OCI-M2 (cell line): ENCODE results near the gene WBP2.

Experiments used
- DNase-seq: peaks from one replicate; lab custom pipeline; 2025; ENCODE audit not compliant: unreplicated experiment; lab: John Stamatoyannopoulos, UW

WBP2 gene

DNA sequence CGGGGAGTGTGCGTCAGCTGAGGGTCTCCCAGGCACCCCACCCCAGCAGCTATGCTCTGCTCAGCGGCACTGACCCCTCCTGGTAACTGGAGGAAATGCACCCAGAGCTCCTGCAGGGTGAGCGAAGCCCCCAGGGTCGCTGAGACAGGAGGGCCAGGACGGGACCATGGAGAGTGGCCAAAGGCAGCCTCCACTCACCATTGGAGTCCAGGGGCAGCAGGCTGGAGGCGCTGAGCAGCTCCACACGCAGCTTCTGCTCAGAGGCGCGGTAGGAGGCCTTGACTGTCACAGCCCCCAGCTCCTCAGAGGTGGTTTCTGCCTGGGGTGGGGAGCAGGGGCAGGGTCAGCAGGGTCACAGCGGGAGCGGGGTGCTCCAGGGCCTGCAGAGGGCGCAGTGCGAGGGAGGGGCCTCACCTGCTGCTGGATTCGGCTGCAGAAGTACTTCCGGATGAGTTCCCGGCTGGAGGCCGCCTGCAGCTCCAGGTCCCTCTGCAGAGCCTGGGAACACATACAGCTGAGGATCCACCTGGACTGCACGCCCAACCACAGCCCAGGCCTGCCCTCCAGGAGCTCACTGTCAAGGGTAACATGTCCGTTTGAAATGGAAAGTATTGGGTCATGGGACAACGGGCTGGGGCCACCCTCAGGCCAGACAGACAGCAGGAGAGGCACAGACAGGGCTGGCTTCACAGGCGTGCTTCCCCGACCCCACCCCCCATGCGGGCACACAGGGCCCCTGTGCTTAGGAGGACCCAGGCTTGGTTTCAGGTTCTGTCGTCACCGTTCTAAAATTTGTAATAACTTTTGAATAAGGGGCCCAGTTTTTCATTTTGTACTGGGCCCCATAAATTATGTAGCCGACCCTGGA is 24.7 kb downstream of the WBP2 start:
- no peak for DNase-seq

- DNase-seq, result no peak
Observed at GRCh38 chr17:75829747-75830146, 25.4 kb downstream of the WBP2 start.

- no peak for DNase-seq
Observed at GRCh38 chr17:75828741-75829140, 26.4 kb downstream of the WBP2 start.

- DNase-seq, result no peak
Observed at GRCh38 chr17:75828076-75828400, 27.1 kb downstream of the WBP2 start.

DNA sequence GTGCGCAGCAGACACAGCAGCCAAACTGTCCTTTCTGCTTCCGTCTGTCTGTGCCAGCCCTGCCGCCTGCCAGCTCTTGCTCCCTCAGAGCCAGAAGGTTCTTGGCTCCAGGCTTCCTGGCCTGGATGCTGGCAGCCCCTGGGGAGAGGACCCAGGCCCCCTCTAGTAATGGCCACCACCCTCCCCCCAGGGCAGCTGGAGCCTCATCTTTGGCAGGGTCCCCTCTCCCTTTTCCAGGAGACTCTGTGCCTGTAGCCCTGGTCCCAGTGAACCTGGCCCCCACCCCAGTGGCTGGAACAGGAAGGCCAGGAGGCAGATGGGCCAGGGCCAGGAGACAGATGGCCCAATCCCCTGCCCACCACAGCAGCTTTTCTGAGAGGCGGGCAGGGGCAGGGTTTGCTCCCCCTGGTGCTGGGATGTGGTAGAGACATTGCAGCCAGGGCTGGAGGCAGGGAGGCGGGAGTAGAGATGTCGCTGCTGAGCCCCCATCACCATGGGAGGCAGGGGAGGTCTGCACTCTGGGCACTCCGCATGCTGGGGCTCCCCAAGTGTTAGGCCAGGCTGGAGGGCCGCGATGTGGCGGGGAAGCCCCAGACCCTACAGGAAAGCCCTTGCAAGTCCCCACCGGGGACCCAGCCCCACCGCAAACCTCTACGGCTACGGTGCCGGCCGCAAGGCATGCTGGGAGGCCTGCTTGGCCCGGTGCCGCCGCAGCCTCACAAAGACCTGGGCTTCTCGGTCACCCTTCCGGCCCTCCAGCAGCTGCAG is 27.6 kb downstream of the WBP2 start:
- no peak for DNase-seq

- DNase-seq, result no peak
Observed at GRCh38 chr17:75826561-75827307, 28.4 kb downstream of the WBP2 start.

GRCh38 chr17:75825748-75826370 is 29.3 kb downstream of the WBP2 start:
- DNase-seq, result no peak

GRCh38 chr17:75825149-75825552 is 30.0 kb downstream of the WBP2 start:
- no peak for DNase-seq

DNA sequence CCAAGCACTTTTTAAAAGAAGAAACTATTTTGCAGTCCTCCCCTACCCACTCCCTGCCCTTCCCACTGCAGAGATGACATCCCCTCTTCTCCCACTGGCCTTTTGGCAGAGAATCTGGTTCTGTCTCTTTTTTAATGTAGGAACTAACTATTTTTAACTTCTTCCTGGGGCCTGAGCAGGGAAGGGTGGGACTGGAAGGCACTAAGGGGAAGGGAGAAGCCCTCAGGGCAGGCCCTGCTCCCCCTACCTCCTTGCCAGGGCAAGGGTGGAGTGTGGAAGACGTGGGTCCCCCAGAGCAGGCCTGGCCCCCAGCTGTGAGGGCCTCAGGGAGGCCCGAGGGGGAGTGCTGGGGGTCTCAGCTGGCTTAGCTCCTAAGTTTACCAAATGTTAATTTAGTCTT is 30.5 kb downstream of the WBP2 start:
- DNase-seq, result no peak

DNA sequence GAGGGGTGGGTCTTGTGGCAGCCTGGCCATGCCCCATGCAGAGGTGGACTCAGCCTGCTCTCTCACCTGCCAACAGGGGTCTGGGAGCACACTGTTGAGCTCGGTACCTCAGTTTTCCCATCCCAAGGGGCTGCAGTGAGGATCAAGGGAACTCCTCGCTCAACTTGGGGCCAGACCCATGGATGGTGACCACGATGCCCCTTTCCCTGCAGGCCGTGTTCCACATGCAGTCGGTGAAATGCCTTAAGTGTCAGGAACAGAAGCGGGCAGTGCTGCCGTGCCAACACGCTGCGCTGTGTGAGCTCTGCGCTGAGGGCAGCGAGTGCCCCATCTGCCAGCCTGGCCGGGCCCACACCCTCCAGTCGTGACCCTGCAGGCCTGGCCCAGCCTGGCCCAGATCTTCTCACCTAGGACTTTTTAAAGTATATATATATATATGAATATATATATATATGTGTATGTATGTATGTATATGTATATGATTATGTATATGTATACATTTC is 31.0 kb downstream of the WBP2 start:
- no peak for DNase-seq

GRCh38 chr17:75823257-75824041 is 31.7 kb downstream of the WBP2 start:
- DNase-seq, result no peak

DNA sequence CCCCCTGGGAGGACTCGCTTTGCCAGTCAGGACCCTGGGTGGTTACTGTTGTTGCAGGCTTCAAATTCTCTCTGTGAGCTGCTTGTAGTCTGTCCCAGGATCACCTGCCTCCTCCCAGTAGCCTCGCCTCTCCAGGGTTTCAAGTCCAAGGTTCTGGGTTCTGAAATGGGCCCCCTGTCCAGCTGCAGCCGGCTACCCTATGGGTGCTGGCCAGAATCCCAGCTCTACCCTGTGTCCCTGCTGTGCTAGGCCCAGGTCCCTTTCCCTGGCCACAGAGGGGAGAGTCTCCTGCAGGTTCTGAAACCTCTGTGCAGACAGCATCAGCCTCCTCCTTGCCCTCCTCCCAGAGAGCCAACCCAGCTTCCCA is 32.4 kb downstream of the WBP2 start:
- DNase-seq, result no peak

DNA sequence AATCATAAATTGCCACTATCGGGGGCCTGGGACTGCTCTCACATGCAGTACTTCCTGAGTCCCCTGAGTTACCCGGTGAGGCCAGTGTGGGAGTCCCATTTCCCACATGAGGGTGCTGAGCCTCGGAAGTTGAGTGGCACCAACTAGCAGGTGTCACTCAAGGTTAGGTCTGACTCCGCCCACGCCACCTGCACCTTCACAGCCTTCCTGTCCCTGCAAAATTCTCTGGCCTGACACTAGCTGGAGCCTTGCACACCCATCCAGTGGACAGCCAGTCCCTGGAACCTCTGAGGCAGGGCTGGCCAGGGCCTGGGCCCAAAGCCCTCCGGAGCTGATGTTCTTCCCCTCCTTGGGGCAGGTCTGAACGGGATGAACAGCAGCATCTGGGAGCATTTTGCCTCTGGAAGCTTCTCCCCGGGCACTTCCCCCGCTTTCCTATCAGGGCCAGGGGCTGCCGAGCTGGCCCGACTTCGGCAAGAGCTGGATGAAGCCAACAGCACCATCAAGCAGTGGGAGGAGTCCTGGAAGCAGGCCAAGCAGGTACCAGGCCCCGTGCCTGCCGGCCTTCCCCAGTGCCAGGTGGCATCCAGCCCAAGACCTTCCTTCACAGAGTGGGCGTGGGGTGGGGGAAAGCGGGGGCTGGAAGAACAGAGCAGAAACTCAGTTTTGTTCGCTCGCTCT is 32.9 kb downstream of the WBP2 start:
- DNase-seq, result no peak

GRCh38 chr17:75821552-75821951 is 33.6 kb downstream of the WBP2 start:
- DNase-seq, result no peak

GRCh38 chr17:75820094-75821080 is 34.7 kb downstream of the WBP2 start:
- DNase-seq, result no peak

DNA sequence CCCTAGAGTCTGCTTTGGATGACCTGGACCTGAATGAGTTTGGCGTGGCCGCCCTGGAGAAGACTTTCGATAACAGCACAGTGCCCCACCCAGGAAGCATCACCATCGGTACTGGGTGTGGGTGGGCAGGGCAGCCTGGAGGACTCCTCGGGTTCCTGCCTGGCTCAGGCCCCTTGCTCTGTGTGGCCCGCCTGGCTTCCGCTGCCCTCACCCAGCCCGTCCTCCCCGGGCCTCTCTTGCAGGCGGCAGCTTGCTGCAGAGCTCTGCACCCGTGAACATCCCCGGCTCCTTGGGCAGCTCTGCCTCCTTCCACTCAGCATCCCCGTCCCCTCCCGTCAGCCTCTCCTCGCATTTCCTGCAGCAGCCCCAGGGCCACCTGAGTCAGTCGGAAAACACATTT is 35.5 kb downstream of the WBP2 start:
- no peak for DNase-seq

DNA sequence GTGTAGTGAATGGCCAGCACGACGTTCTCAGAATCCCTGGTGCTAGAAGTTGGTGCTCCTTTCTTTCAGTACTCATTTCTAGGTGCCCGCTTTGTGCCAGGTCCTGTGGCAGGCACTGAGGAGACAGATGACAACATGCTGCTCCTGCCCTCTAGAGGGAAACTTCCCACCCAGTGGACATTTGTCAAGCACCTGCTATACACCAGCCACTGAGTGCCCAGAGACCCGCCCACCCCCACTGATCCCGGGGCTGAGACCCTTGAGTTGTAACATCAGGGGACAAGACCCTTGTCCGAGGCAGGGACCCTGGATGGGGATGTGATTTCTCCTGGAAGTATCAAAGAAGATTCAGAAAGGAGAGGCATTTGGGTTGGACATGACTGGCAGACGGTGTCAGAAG is 36.0 kb downstream of the WBP2 start:
- no peak for DNase-seq

- no peak for DNase-seq
Observed at GRCh38 chr17:75818326-75818885, 36.7 kb downstream of the WBP2 start.
